Right lobe of liver (tissue), 6 donors: ENCODE data around the gene IL17RA. TPM values are rescaled to one million over a fixed set of nuclear protein-coding genes. Genes with fewer than 3 reads are reported as not detected.

ENCODE experiments used
- ATAC-seq, 4 donors: fragments of 200-7000 bp; cut with Tn5 transposase; one replicate each; pipeline ENCODE4 v1.9.1; 2020; ENCODE audit warnings: mild to moderate bottlenecking in 4 of 4, moderate library complexity in 4 of 4
- DNase-seq, 3 donors: peaks; one replicate each; pipeline ENCODE4 v3.0.0-alpha.2; 2020
- H3K27ac ChIP-seq, 3 donors: fragments of 200-600 bp; one replicate each; pipeline ENCODE4 v1.8.0; 2022
- H3K27me3 ChIP-seq, 2 donors: fragments of 200-600 bp; one replicate each; pipeline ENCODE4 v1.8.0; 2022
- H3K36me3 ChIP-seq, 4 donors: fragments of 200-600 bp; sonication (generic) in 1 of 4; one replicate each; pipeline versions ENCODE4 v1.5.1 to v1.8.0; 2017 to 2022; ENCODE audit warnings: control low read depth in 1 of 4
- H3K4me1 ChIP-seq, 4 donors: fragments of 200-600 bp; sonication (generic) in 1 of 4; one replicate each; pipeline versions ENCODE4 v1.5.1 to v1.8.0; 2017 to 2022; ENCODE audit warnings: control low read depth in 1 of 4
- H3K4me3 ChIP-seq, 3 donors: fragments of 200-600 bp; one replicate each; pipeline ENCODE4 v1.8.0; 2022
- H3K9me3 ChIP-seq, 4 donors: fragments of 200-600 bp; sonication (generic) in 1 of 4; one replicate each; pipeline versions ENCODE4 v1.5.1 to v1.8.0; 2017 to 2022; ENCODE audit warnings: control low read depth in 1 of 4
- CTCF ChIP-seq, 4 donors: fragments of 200-600 bp in 3 of 4; fragments of 450-650 bp in 1 of 4; IDR thresholded peaks; one replicate each; pipeline versions ENCODE4 v1.5.1 to v1.8.0; 2016 to 2022; ENCODE audit warnings: antibody characterized with exemption in 4 of 4, mild to moderate bottlenecking in 2 of 4
- POLR2A ChIP-seq: fragments of 450-650 bp; IDR thresholded peaks from one replicate; pipeline ENCODE4 v1.6.1; 2017; ENCODE audit warnings: antibody characterized with exemption, mild to moderate bottlenecking
- WGBS: methylation state at CpG from one replicate; pipeline ENCODE4 v1.1.6; 2018; ENCODE audit warnings: low coverage, low lambda C conversion rate; ENCODE audit not compliant: insufficient coverage; ENCODE audit errors: missing lambda C conversion rate; 5-methylcytosine and 5-hydroxymethylcytosine counted together
- intact Hi-C, 2 donors: fragments of 100-400 bp; cut with DNase I; formaldehyde crosslinking; loops; one replicate each; pipeline versions ENCODE4 v1.11.2 to v1.14.1; 2022
- total RNA-seq, 6 experiments: library from RNA; depleted of rRNA in 2 of 6; stranded (reverse); fragments of >200 nt in 2 of 6; fragmentation: NEBNext Ultra II Directional in 3 of 6; extraction: Animal tissue kit (Norgen Biotek cat#: 25700) in 3 of 6; gene quantifications; one replicate each; pipeline versions ENCODE4 v1.1.0 to v1.2.4, GENCODE V29; 2016 to 2023
- donor health status: DM: no; HTN: yes; CAD: no.
- donor health status: DM: no; HTN: no; CAD: no.
- donor health status: DM: no; HTN: no; CAD: no.
- donor health status: DM: no; HTN: yes; CAD: no.
- donor health status: DM: no; HTN: yes; CAD: no.

The IL17RA gene
- total RNA-seq, 6 experiments from 2014 or later: 7.1 to 13.6 (median 9.6) TPM

- no peaks in the 10 kb centered on the region for H3K36me3 ChIP-seq
- 64% methylated on average over 4 of the region's 4 CpGs for WGBS
- H3K4me1 ChIP-seq: peaks cover 0 to 3% (median 0%) of the 10 kb centered on the region in 4 donors
- intact Hi-C loops: no loop called here
- H3K9me3 ChIP-seq: no peaks in the 10 kb centered on the region
- H3K4me3 ChIP-seq: no peak overlapping the region
- DNase-seq (no peak), ATAC-seq (no peak)
- no peaks in the 10 kb centered on the region for H3K27me3 ChIP-seq
- no peak overlapping the region for H3K27ac ChIP-seq
- no peak for TF ChIP-seq POLR2A
- no peak for TF ChIP-seq CTCF (IDR thresholded peaks at IDR 0.05)
These were observed 33.5 kb downstream of the IL17RA start for GRCh38 chr22:17118342-17118741.

GRCh38 chr22:17119481-17120202 lies 34.8 kb downstream of the IL17RA start:
- 20% methylated on average over 1 of the region's 63 CpGs for WGBS
- DNase-seq: peak in 2 of 3 donors; percentile 61 to 67
- Histone ChIP-seq H3K4me1 (peaks cover 0 to 3% (median 0%) of the 10 kb centered on the region in 4 donors), H3K36me3 (no peaks in the 10 kb centered on the region), H3K27me3 (no peaks in the 10 kb centered on the region), H3K9me3 (no peaks in the 10 kb centered on the region), H3K4me3 (no peak overlapping the region), H3K27ac (no peak overlapping the region)
- intact Hi-C loops: no loop called here
- TF ChIP-seq POLR2A: no peak
- peak; percentile 40 to 50 (median 44) for TF ChIP-seq CTCF (IDR thresholded peaks at IDR 0.05)
- peak; percentile 67 to 80 (median 69) for ATAC-seq

- H3K4me3 ChIP-seq: no peak overlapping the region
- ATAC-seq: peak; percentile 65 to 75 (median 69)
These were observed 35.5 kb downstream of the IL17RA start for GRCh38 chr22:17120281-17120680.

GRCh38 chr22:17120711-17121232 lies 36.0 kb downstream of the IL17RA start:
- no peaks in the 10 kb centered on the region for H3K36me3 ChIP-seq
- no CpG with 5 or more reads among the region's 70 CpGs for WGBS
- peaks cover 0 to 3% (median 0%) of the 10 kb centered on the region in 4 donors for H3K4me1 ChIP-seq
- DNase-seq (no peak), ATAC-seq (no peak)
- TF ChIP-seq CTCF (IDR thresholded peaks at IDR 0.05): no peak
- no peak for TF ChIP-seq POLR2A
- intact Hi-C loops: no loop called here
- H3K4me3 ChIP-seq: peak overlapping the region; percentile 38 to 48 (median 43)
- no peak overlapping the region for H3K27ac ChIP-seq
- H3K27me3 ChIP-seq: no peaks in the 10 kb centered on the region
- no peaks in the 10 kb centered on the region for H3K9me3 ChIP-seq

More at GRCh38 chr22:17120281-17120680, 35.5 kb downstream of the IL17RA start:
- TF ChIP-seq CTCF (IDR thresholded peaks at IDR 0.05) (no peak), POLR2A (no peak)
- 0% methylated on average over 3 of the region's 45 CpGs for WGBS
- Histone ChIP-seq H3K36me3 (no peaks in the 10 kb centered on the region), H3K9me3 (no peaks in the 10 kb centered on the region), H3K4me1 (peaks cover 0 to 3% (median 0%) of the 10 kb centered on the region in 4 donors), H3K27ac (no peak overlapping the region), H3K27me3 (no peaks in the 10 kb centered on the region)
- intact Hi-C loops: no loop called here
- DNase-seq: peak; percentile 73 to 76 (median 76)
